HepG2 (cell line): Measurements from ENCODE around the gene ZNF383. TPM values are rescaled to one million over a fixed set of nuclear protein-coding genes. Genes with fewer than 3 reads are reported as not detected.

Source experiments
- AHDC1 ChIP-seq: sonication (generic); formaldehyde crosslinking; IDR thresholded peaks from 2 replicates; pipeline ENCODE4 v1.5.1; 2020; ENCODE audit warnings: mild to moderate bottlenecking, missing genetic modification reagents, borderline replicate concordance
- ATAD3A ChIP-seq: sonication (generic); formaldehyde crosslinking; IDR thresholded peaks from 2 replicates; pipeline ENCODE4 v1.4.0; 2020; ENCODE audit warnings: missing genetic modification reagents
- ELF1 ChIP-seq: sonication (generic); formaldehyde crosslinking; IDR thresholded peaks from 2 replicates; pipeline ENCODE4 v1.4.0; 2020; ENCODE audit warnings: missing genetic modification reagents
- FOSL1 ChIP-seq: sonication (generic); formaldehyde crosslinking; IDR thresholded peaks from 2 replicates; pipeline ENCODE4 v1.9.0; 2021; ENCODE audit warnings: missing genetic modification reagents, borderline replicate concordance
- HIVEP1 ChIP-seq: sonication (generic); formaldehyde crosslinking; IDR thresholded peaks from 2 replicates; pipeline ENCODE4 v1.4.0; 2020; ENCODE audit warnings: mild to moderate bottlenecking, missing genetic modification reagents
- HNRNPL ChIP-seq: fragments of 200-400 bp; formaldehyde crosslinking; IDR thresholded peaks from 2 replicates; pipeline ENCODE4 v1.6.1; 2017; ENCODE audit warnings: mild to moderate bottlenecking, low read depth, low read length
- NKX3-1 ChIP-seq: sonication (generic); formaldehyde crosslinking; IDR thresholded peaks from 2 replicates; pipeline ENCODE4 v1.5.0; 2020; ENCODE audit warnings: missing genetic modification reagents
- SMARCC2 ChIP-seq: fragments of 450-650 bp; IDR thresholded peaks from 2 replicates; pipeline ENCODE4 v1.6.1; 2017; ENCODE audit warnings: antibody characterized with exemption, mild to moderate bottlenecking
- SRF ChIP-seq: IDR thresholded peaks from 2 replicates; pipeline ENCODE4 v1.6.1; 2011; ENCODE audit warnings: mild to moderate bottlenecking, low read depth, low read length, moderate library complexity
- TGIF2 ChIP-seq: IDR thresholded peaks from 2 replicates; pipeline ENCODE4 v1.6.1; 2016; ENCODE audit warnings: control low read depth, missing compliant biosample characterization
- ZEB1 ChIP-seq: IDR thresholded peaks from 2 replicates; pipeline ENCODE4 v1.6.1; 2012; ENCODE audit warnings: mild to moderate bottlenecking, low read depth, inconsistent platforms; ENCODE audit not compliant: insufficient replicate concordance
- ZNF44 ChIP-seq: sonication (generic); formaldehyde crosslinking; IDR thresholded peaks from 2 replicates; pipeline ENCODE4 v1.5.1; 2020; ENCODE audit warnings: mild to moderate bottlenecking, missing genetic modification reagents
- ZNF552 ChIP-seq: sonication (generic); formaldehyde crosslinking; IDR thresholded peaks from 2 replicates; pipeline ENCODE4 v1.9.0; 2022; ENCODE audit warnings: missing genetic modification reagents, mild to moderate bottlenecking, borderline replicate concordance
- ZNF574 ChIP-seq: sonication (generic); formaldehyde crosslinking; IDR thresholded peaks from 2 replicates; pipeline ENCODE4 v1.4.0; 2020; ENCODE audit warnings: missing genetic modification reagents
- ZNF737 ChIP-seq: sonication (generic); formaldehyde crosslinking; IDR thresholded peaks from 2 replicates; pipeline ENCODE4 v1.5.0; 2020; ENCODE audit warnings: missing genetic modification reagents, mild to moderate bottlenecking, borderline replicate concordance
- ZNF792 ChIP-seq: IDR thresholded peaks from 2 replicates; pipeline ENCODE4 v1.6.1; 2016
- ZSCAN30 ChIP-seq: sonication (generic); formaldehyde crosslinking; IDR thresholded peaks from 2 replicates; pipeline ENCODE4 v1.5.0; 2020; ENCODE audit warnings: mild to moderate bottlenecking, missing genetic modification reagents
- polyA plus RNA-seq, 8 experiments: library from polyadenylated mRNA; depleted of rRNA in 3 of 8; stranded (reverse) in 7 of 8; unstranded in 1 of 8; fragments of >200 nt; fragmentation: Illumina TruSeq in 4 of 8; extraction: Trizol in 4 of 8; gene quantifications; 2 replicates each; pipeline versions ENCODE4 v1.2.1 to v1.2.3, GENCODE V29; 2011 to 2016; ENCODE audit warnings: low read depth in 4 of 8, missing spikeins in 1 of 8, mixed read lengths in 1 of 8; ENCODE audit not compliant: insufficient read depth in 1 of 8
- total RNA-seq, 5 experiments: library from RNA; depleted of rRNA; stranded (reverse); fragments of >200 nt; fragmentation: Illumina TruSeq; extraction: Trizol; gene quantifications; 2 replicates each; pipeline ENCODE4 v1.2.3, GENCODE V29; 2016; ENCODE audit warnings: low read depth in 1 of 5
- TF ChIP-seq, protein P1 (sequence below): IDR thresholded peaks from 2 replicates; pipeline ENCODE4 v1.6.1; 2016; ENCODE audit warnings: missing compliant biosample characterization, missing genetic modification reagents, borderline replicate concordance
- TF ChIP-seq, protein P2 (sequence below): sonication (generic); formaldehyde crosslinking; IDR thresholded peaks from 2 replicates; pipeline ENCODE4 v1.8.1; 2023; ENCODE audit warnings: mild to moderate bottlenecking, inconsistent platforms, moderate library complexity, missing genetic modification reagents, borderline replicate concordance

Gene ZNF383
- total and polyA plus RNA-seq, 2 of the 13 experiments (the other 11 are each of a cell fraction or from before 2014, with no cell fraction given): 2.6 to 4.1 TPM

DNA sequence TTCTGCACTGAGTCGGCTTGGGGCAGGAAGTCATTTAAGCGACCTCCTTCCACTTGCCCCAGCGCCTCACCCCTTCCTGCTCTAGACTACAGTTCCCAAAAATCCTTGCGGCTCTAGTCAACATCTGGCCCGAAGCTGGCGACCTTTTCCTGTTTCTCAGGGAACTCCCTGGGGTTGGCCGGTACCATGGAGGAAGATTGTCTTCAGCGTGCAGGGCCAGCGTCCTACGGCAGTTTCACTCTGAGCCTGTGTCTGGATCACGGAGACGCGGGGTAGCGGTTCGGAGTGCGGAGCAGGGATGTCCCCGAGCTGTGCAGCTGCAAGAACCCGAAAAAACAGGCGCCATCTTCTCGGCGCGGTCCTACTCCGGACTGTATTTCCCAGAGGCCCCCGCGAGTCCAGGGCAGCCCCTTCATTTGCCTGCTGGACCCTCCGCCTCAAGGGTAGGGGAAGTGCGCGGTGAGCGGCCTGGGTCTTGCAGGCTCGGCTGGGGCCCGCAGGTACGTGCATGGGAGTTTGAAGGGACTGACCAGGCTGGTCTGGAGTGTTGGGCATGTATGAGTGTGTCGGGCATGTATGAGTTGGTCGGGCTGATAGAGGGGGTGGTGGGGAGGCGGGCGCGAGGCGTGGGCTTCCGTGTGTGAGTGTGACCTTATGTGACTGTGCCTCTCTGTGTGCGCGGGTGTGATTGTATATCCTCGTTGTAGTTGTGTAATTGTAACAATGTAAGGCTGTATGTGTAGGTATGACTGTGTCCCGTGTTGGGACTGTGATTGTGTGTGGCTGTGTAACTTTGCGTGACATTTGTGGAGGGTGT, at the start of gene ZNF383 (continued):
- TF ChIP-seq TGIF2 (CRISPR knock-in tag): peak; percentile 38
- TF ChIP-seq, protein P1, sequence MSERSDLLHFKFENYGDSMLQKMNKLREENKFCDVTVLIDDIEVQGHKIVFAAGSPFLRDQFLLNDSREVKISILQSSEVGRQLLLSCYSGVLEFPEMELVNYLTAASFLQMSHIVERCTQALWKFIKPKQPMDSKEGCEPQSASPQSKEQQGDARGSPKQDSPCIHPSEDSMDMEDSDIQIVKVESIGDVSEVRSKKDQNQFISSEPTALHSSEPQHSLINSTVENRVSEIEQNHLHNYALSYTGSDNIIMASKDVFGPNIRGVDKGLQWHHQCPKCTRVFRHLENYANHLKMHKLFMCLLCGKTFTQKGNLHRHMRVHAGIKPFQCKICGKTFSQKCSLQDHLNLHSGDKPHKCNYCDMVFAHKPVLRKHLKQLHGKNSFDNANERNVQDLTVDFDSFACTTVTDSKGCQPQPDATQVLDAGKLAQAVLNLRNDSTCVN (CRISPR knock-in tag): peak; percentile 46; the same call in 1 of the 2 replicates
- TF ChIP-seq HIVEP1 (CRISPR knock-in tag): peak; percentile 85
- TF ChIP-seq AHDC1 (CRISPR knock-in tag): no peak
- no peak for TF ChIP-seq SMARCC2
- no peak for TF ChIP-seq ATAD3A
- TF ChIP-seq ELF1: peak; percentile 94
- TF ChIP-seq HNRNPL: 0 out of 2 replicates have a peak, but pooled peaks have one; percentile 47
- no peak for TF ChIP-seq ZNF552 (CRISPR knock-in tag)
- peak; percentile 49 for TF ChIP-seq ZEB1
- TF ChIP-seq, protein P2, sequence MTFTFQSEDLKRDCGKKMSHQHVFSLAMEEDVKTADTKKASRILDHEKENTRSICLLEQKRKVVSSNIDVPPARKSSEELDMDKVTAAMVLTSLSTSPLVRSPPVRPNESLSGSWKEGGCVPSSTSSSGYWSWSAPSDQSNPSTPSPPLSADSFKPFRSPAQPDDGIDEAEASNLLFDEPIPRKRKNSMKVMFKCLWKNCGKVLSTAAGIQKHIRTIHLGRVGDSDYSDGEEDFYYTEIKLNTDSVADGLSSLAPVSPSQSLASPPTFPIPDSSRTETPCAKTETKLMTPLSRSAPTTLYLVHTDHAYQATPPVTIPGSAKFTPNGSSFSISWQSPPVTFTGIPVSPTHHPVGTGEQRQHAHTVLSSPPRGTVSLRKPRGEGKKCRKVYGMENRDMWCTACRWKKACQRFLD: no peak
- no peak for TF ChIP-seq ZSCAN30
- TF ChIP-seq ZNF44 (CRISPR knock-in tag): no peak
- peak; percentile 89 for TF ChIP-seq ZNF574
- 0 out of 2 replicates have a peak, but pooled peaks have one; percentile 13 for TF ChIP-seq ZNF792 (CRISPR knock-in tag)
- no peak for TF ChIP-seq SRF
- peak; percentile 7; the same call in 1 of the 2 replicates for TF ChIP-seq FOSL1 (CRISPR knock-in tag)
- peak; percentile 59; the same call in 1 of the 2 replicates for TF ChIP-seq NKX3-1 (CRISPR knock-in tag)
- TF ChIP-seq ZNF737 (CRISPR knock-in tag): no peak; the same call in 1 of the 2 replicates
